B cell (primary cell): ENCODE measurements around the gene FANCC.

Experiments used
- CTCF ChIP-seq: fragments of 200-600 bp; IDR thresholded peaks from one replicate; pipeline ENCODE4 v1.8.0; 2022; ENCODE audit warnings: antibody characterized with exemption, mild to moderate bottlenecking
- EZH2 ChIP-seq: IDR thresholded peaks from 2 replicates; pipeline ENCODE4 v1.6.1; 2012; ENCODE audit warnings: borderline replicate concordance, low read depth, mild to moderate bottlenecking, moderate library complexity, low read length; ENCODE audit not compliant: insufficient read depth, poor library complexity, severe bottlenecking

- TF ChIP-seq CTCF: no peak
- TF ChIP-seq EZH2: no peak
Observed at GRCh38 chr9:95138474-95138873, 179.0 kb downstream of the FANCC start.
